Measurements from ENCODE around the gene ANXA4.

GRCh38 chr2:69770747-69771146 is 28.8 kb downstream of the ANXA4 start:
- TF ChIP-seq POLR2A (IDR thresholded peaks at IDR 0.05) (no peak), CTCF (IDR thresholded peaks at IDR 0.05) (no peak), EP300 (IDR thresholded peaks at IDR 0.05) (no peak)

Measured in tibial nerve (tissue), 4 donors.